ENCODE results near the gene BTF3. TPM values are rescaled to one million over a fixed set of nuclear protein-coding genes. Genes with fewer than 3 reads are reported as not detected.
"Not testable (repeated sequence)": the region's sequence is repeated elsewhere in the genome, so short reads cannot be mapped to it uniquely, and the experiment has no call there.

BTF3 gene
- total RNA-seq, 2 experiments from 2014 or later: 1,100 to 1,123 TPM

DNA sequence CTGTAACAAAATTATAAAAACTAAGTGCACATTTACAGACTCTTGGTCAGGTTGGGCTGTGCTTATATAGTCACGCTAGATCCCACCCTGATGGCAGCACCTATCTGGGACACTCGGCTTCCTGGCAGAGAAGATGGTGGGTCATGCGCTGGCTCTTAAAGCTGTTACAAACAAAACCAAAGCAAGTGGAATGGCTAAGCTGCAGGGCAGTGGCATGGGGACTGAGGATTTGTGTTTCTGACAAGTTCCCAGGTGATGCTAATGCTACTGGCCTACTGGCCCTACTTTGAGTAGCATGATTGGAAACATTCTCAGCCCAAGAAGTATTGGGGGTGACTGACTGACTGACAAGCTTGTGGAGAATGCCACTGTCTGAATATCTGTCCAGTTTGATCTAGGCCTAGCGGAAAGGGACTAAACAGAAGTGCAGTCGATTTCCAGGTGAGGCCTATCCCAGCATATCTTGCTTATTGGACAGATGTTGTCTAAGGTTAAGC is 8.3 kb downstream of the BTF3 start:
- no peaks in the 10 kb centered on the region for H3K9me3 Mint-ChIP-seq
- intact Hi-C loops (cut with micrococcal nuclease): no loop called here
- DNase-seq: no peak
- no peak overlapping the region for H3K27ac Mint-ChIP-seq
- CTCF ChIA-PET: interaction anchor here (1.8 kb wide), 1 partner anchor 30 kb away, joined by 5 read pairs; no protein-coding TSS in a partner anchor
- H3K36me3 Mint-ChIP-seq (ENCODE audit: low read depth): peaks cover 26% of the 10 kb centered on the region
- H3K27me3 Mint-ChIP-seq (ENCODE audit: low read depth): no peaks in the 10 kb centered on the region
- no peak overlapping the region for H3K4me3 Mint-ChIP-seq
- H3K4me1 Mint-ChIP-seq (ENCODE audit: low read depth): peaks cover 15% of the 10 kb centered on the region

DNA sequence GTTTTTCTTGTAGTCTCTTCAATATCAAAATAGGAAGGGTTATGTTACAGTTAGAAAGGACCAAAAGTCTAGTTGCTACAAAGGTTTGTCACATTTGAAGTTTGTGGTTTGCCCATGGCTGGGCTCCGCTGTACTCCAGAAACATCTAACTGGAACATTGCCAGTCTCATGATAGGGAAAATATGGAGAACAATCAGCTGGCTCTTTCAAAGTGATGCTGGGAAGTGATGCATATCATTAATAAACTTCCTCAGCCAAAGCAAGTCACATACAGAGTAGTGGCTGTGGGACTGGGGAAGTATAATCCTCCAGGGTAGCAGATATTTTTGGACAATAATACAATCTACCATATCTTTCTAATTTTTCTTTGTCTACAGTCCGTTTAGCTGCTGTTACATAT is 8.8 kb downstream of the BTF3 start:
- Mint-ChIP-seq H3K27ac (no peak overlapping the region), H3K9me3 (no peaks in the 10 kb centered on the region), H3K27me3 (ENCODE audit: low read depth) (no peaks in the 10 kb centered on the region), H3K4me3 (no peak overlapping the region), H3K4me1 (ENCODE audit: low read depth) (peaks cover 14% of the 10 kb centered on the region), H3K36me3 (ENCODE audit: low read depth) (peaks cover 26% of the 10 kb centered on the region)
- CTCF ChIA-PET: interaction anchor here (0.8 to 1.8 kb wide), 3 partner anchors 8 to 30 kb away, joined by 3 to 5 read pairs (median 4); no protein-coding TSS in a partner anchor
- intact Hi-C loops (cut with micrococcal nuclease): no loop called here
- no peak for DNase-seq

DNA sequence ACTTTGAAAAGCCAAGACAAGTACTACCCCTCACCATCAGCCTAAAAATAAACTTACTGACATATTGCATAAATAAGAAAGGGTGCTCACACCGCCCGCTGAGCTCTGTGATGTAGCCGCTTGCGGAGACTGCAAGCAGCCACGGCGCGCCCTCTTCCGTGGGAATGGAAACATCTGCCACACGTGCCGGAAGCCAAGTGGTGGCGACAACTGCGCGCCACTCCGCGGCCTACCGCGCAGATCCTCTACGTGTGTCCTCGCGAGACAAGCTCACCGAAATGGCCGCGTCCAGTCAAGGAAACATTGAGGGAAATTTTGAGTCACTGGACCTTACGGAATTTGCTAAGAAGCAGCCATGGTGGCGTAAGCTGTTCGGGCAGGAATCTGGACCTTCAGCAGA is 10.3 kb downstream of the BTF3 start:
- CTCF ChIA-PET: interaction anchor here (1.3 to 1.8 kb wide), 2 partner anchors 11 to 28 kb away, joined by 4 to 5 read pairs; no protein-coding TSS in a partner anchor
- intact Hi-C loops (cut with micrococcal nuclease); H3K27ac Mint-ChIP-seq; H3K4me1 Mint-ChIP-seq (ENCODE audit: low read depth); H3K4me3 Mint-ChIP-seq; H3K27me3 Mint-ChIP-seq (ENCODE audit: low read depth); DNase-seq; H3K9me3 Mint-ChIP-seq: not testable (repeated sequence)
- H3K36me3 Mint-ChIP-seq (ENCODE audit: low read depth): peaks cover 14% of the 10 kb centered on the region

DNA sequence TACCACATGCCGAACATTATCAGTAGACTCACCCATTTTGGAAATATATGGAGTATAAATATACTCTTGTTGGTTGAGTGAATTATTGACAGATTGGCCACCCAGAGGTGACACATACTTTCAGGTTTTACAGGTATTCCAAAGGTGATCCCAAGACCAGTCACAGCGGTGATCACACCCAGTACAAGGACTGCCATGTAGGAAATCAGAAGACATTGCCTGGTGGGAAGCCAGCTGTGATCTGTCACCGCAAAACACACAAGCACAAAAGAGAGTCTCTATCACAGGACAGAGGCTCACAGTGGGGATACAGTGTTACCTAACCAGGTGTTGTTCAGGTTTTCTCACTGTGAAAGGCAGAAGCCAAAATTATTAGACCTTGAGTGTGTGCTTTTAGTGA is 15.8 kb downstream of the BTF3 start:
- CTCF ChIA-PET: interaction anchor here (1.6 kb wide), 1 partner anchor 23 kb away, joined by 5 read pairs; no protein-coding TSS in a partner anchor
- intact Hi-C loops (cut with micrococcal nuclease): no loop called here
- no peak overlapping the region for H3K4me3 Mint-ChIP-seq
- no peak overlapping the region for H3K27ac Mint-ChIP-seq
- H3K27me3 Mint-ChIP-seq (ENCODE audit: low read depth): no peaks in the 10 kb centered on the region
- no peak for DNase-seq
- H3K4me1 Mint-ChIP-seq (ENCODE audit: low read depth): no peaks in the 10 kb centered on the region
- no peaks in the 10 kb centered on the region for H3K9me3 Mint-ChIP-seq
- peaks cover 2% of the 10 kb centered on the region for H3K36me3 Mint-ChIP-seq (ENCODE audit: low read depth)

DNA sequence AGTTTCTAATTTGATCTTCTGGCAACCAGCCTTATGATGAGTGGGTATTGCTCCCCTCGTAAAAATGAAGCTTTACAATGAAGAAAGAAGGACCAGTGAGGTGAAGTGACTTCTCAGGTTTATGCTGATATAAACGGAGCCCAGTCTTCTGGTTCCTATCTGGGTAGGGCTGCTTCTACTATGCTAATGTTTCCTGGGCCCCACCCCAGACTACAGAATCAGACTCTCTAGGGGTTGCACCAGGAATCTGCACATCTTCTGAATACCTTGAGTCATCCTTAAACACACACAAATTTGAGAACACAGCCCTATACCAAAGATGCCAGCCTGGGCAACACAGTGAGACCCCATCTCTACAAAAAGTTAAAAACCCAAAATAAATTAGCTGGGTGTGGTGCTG is 16.2 kb downstream of the BTF3 start:
- no peaks in the 10 kb centered on the region for H3K4me1 Mint-ChIP-seq (ENCODE audit: low read depth)
- H3K4me3 Mint-ChIP-seq: no peak overlapping the region
- H3K27ac Mint-ChIP-seq: no peak overlapping the region
- CTCF ChIA-PET: no interaction called here
- H3K27me3 Mint-ChIP-seq (ENCODE audit: low read depth): no peaks in the 10 kb centered on the region
- intact Hi-C loops (cut with micrococcal nuclease): no loop called here
- H3K9me3 Mint-ChIP-seq: no peaks in the 10 kb centered on the region
- H3K36me3 Mint-ChIP-seq (ENCODE audit: low read depth): peaks cover 2% of the 10 kb centered on the region
- DNase-seq: no peak

DNA sequence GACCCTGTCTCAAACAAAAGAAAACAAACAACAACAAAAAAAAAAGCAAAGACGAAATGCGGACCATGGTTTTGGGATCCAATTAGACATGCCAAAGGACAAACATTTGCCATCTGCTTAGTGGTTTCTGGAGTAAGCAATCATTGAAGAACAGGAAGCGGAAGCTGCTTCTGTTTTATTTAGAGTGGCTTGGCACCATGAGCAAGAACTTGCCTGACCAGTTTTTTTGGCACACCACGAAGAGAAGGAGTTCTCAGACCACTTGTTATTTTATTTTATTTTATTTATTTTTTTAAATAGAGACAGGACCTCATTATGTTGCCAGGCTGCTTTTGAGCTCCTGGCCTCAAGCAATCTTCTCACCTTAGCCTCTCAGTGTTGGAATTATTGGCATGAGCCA is 17.0 kb downstream of the BTF3 start:
- peaks cover 2% of the 10 kb centered on the region for H3K36me3 Mint-ChIP-seq (ENCODE audit: low read depth)
- intact Hi-C loops (cut with micrococcal nuclease): no loop called here
- H3K27me3 Mint-ChIP-seq (ENCODE audit: low read depth): no peaks in the 10 kb centered on the region
- no peaks in the 10 kb centered on the region for H3K9me3 Mint-ChIP-seq
- no peak overlapping the region for H3K4me3 Mint-ChIP-seq
- peaks cover 2% of the 10 kb centered on the region for H3K4me1 Mint-ChIP-seq (ENCODE audit: low read depth)
- CTCF ChIA-PET: interaction anchor here (1.0 kb wide), 2 partner anchors 11 to 76 kb away, joined by 3 read pairs; no protein-coding TSS in a partner anchor
- no peak overlapping the region for H3K27ac Mint-ChIP-seq
- no peak for DNase-seq

DNA sequence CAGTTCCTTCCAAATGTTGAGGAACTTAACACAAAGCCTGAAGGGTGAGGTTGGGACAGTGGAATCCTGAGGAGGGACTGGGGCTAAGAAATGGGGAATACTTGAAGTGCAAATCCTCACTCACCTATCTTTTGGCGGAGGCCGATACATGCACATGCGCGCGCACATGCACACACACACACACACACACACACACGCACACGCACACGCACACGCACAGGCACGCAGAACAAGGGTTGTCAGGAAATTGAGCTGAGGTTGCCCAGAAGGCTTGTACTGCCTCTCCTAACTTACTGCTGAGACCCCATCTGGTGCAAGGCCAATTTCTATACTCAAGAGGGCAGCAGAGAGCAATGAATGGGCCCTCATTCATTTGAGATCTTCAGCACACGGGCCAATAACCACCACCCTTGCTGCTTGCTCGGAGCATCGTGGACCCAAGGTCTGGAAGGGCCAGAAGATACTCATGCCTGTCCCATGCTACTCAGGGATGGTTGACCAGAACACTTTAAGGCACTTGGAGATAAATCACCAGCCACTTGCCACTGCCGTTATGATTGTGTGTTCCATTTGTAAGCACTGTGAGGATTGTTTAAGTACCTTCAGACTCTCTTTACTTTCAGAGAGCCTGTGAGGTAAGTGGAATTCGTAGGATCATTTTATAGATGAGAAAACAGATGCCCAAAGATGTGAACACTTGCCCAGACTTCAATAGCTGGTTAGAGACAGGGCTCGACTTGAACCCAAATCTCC is 21.5 kb downstream of the BTF3 start:
- H3K9me3 Mint-ChIP-seq: no peaks in the 10 kb centered on the region

DNA sequence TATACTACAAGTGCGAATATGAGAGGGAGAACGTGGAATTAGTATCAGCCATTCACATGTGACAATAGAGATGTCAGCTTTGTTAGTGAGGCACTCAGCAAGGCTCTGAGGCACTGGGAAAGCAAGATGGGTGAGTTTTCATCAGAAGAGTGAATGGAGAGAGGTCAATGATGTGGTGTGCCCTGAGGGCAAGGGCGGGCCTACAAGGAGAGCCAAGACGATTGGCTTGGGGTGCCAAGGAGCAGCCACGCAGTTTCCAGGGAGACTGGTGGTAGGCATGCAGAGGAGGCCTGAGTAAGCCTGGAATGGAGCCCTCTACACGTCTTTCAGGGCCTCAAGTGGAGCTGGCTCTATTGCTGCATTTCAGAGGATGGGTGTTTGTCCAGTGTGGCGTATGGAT is 24.7 kb downstream of the BTF3 start:
- peaks cover 2% of the 10 kb centered on the region for H3K27me3 Mint-ChIP-seq (ENCODE audit: low read depth)
- intact Hi-C loops (cut with micrococcal nuclease): no loop called here
- no peak for DNase-seq
- H3K4me3 Mint-ChIP-seq: no peak overlapping the region
- CTCF ChIA-PET: interaction anchor here (0.6 to 9.3 kb wide), 4 partner anchors 13 to 68 kb away, joined by 3 to 105 read pairs (median 5); no protein-coding TSS in a partner anchor
- H3K27ac Mint-ChIP-seq: no peak overlapping the region
- H3K36me3 Mint-ChIP-seq (ENCODE audit: low read depth): no peaks in the 10 kb centered on the region
- peaks cover 2% of the 10 kb centered on the region for H3K4me1 Mint-ChIP-seq (ENCODE audit: low read depth)
- no peaks in the 10 kb centered on the region for H3K9me3 Mint-ChIP-seq

More for the DNA sequence above, 21.5 kb downstream of the BTF3 start:
- Mint-ChIP-seq H3K4me3 (no peak overlapping the region), H3K27me3 (ENCODE audit: low read depth) (no peaks in the 10 kb centered on the region), H3K27ac (no peak overlapping the region), H3K4me1 (ENCODE audit: low read depth) (peaks cover 2% of the 10 kb centered on the region), H3K36me3 (ENCODE audit: low read depth) (no peaks in the 10 kb centered on the region)
- DNase-seq: peak; percentile 82
- CTCF ChIA-PET: interaction anchor here (1.0 to 9.3 kb wide), 8 partner anchors 11 to 273 kb away, joined by 3 to 105 read pairs (median 4); no protein-coding TSS in a partner anchor
- intact Hi-C loops (cut with micrococcal nuclease): loop anchor here (1.0 kb wide), 4 partner anchors 17 to 273 kb away; partner anchors contain the start of genes ANKRA2 and UTP15

DNA sequence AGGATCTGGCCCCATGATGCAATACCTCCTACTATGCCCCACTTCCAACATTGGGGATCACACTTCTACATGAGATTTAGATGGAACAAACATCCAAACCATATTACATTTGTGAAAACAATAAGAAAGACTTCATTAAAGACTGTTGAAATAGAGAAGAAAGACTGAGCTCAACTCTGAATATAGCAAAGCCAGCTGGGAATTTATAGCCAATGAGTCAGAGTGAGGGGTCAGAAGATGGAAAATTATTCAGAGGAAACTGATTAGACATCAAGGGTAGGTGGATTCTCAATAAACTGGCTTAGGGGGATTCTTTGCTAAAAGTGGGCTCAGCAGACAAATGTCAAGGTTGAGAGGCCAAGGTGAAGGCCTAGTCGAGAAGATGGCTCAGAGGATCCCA is 25.6 kb downstream of the BTF3 start:
- no peak overlapping the region for H3K27ac Mint-ChIP-seq
- H3K27me3 Mint-ChIP-seq (ENCODE audit: low read depth): peaks cover 2% of the 10 kb centered on the region
- intact Hi-C loops (cut with micrococcal nuclease): no loop called here
- no peak overlapping the region for H3K4me3 Mint-ChIP-seq
- no peaks in the 10 kb centered on the region for H3K36me3 Mint-ChIP-seq (ENCODE audit: low read depth)
- H3K9me3 Mint-ChIP-seq: no peaks in the 10 kb centered on the region
- CTCF ChIA-PET: interaction anchor here (9.3 kb wide), 1 partner anchor 13 kb away, joined by 105 read pairs; no protein-coding TSS in a partner anchor
- H3K4me1 Mint-ChIP-seq (ENCODE audit: low read depth): peaks cover 2% of the 10 kb centered on the region
- DNase-seq: no peak

DNA sequence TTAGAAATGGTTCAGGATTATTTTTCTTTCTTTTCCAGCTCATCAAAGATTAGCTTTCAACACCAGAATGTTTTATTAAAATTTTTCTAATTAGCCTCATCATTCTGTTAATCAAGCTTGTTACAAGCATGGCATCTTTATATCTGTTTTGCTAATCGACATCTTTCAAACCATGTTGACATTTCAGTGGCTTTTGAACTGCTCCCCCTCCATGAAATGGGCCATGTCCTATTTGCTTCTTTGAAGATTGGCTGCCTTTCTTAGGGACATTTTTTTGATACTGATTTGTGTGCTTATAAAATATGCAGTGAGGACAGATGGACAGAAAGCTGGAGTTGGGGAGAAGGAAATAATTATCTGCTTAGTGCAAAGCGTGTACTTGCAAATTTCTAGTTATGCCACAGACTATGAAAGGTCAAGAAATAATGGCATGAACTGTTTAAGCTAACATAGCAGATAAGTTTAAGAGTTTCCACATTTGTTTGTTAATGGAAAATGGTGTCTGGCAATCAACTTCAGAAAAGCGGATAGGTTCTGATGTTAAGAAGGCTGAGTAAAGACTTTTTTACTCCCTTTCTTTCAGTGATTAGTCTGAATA is 27.5 kb downstream of the BTF3 start:
- intact Hi-C loops (cut with micrococcal nuclease): no loop called here
- CTCF ChIA-PET: interaction anchor here (0.7 to 4.1 kb wide), 4 partner anchors 7 to 33 kb away, joined by 3 to 20 read pairs (median 3); no protein-coding TSS in a partner anchor
- no peak for DNase-seq
- Mint-ChIP-seq H3K27ac (no peak overlapping the region), H3K4me1 (ENCODE audit: low read depth) (no peaks in the 10 kb centered on the region), H3K9me3 (no peaks in the 10 kb centered on the region), H3K27me3 (ENCODE audit: low read depth) (peaks cover 4% of the 10 kb centered on the region), H3K36me3 (ENCODE audit: low read depth) (no peaks in the 10 kb centered on the region), H3K4me3 (no peak overlapping the region)

DNA sequence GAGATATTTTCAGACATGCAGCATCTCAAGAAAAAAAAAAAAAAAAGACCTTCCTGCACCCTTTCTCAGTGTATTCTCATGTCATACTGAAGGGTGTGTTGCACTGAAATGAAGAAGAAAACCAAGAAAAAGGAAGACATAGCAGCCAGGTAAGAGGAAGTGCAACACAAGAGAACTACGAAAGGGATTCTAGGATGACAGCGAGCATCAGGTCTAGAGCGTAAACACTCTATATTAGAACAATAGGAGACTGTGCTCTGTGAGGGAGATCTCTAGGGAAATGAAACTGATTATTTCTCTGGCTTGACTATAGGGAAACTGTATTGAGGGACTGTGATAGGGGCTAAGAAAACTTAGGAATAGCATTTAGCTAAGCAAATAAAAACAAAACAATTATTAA is 30.0 kb downstream of the BTF3 start:
- CTCF ChIA-PET: interaction anchor here (4.1 kb wide), 1 partner anchor 8 kb away, joined by 20 read pairs; no protein-coding TSS in a partner anchor
- intact Hi-C loops (cut with micrococcal nuclease): no loop called here
- DNase-seq: no peak
- H3K4me3 Mint-ChIP-seq: no peak overlapping the region
- no peak overlapping the region for H3K27ac Mint-ChIP-seq
- H3K36me3 Mint-ChIP-seq (ENCODE audit: low read depth): no peaks in the 10 kb centered on the region
- H3K4me1 Mint-ChIP-seq (ENCODE audit: low read depth): no peaks in the 10 kb centered on the region
- no peaks in the 10 kb centered on the region for H3K9me3 Mint-ChIP-seq
- H3K27me3 Mint-ChIP-seq (ENCODE audit: low read depth): peaks cover 16% of the 10 kb centered on the region

DNA sequence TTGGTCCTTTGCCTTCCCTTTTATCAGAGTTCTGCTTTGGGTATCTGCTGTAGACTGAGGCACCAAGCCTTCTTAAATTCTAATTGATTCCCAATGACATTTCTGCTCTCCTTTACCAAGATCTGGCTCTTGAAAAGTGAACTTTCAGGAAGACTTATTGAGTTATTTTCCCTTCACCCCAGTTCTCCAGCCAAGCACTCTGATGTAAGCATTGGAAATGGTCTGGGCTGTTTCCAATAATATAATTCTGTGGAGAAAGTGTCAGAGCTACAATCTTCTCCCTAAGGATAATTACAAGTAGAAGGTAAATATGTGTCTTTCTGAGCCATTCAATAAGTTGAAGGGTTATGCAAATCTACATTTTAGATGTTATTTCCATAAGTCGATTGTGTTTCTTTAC is 30.8 kb downstream of the BTF3 start:
- Mint-ChIP-seq H3K9me3 (no peaks in the 10 kb centered on the region), H3K4me3 (no peak overlapping the region), H3K4me1 (ENCODE audit: low read depth) (no peaks in the 10 kb centered on the region), H3K27me3 (ENCODE audit: low read depth) (peaks cover 17% of the 10 kb centered on the region), H3K36me3 (ENCODE audit: low read depth) (no peaks in the 10 kb centered on the region), H3K27ac (no peak overlapping the region)
- DNase-seq: no peak
- intact Hi-C loops (cut with micrococcal nuclease): no loop called here
- CTCF ChIA-PET: interaction anchor here (4.1 kb wide), 1 partner anchor 7 kb away, joined by 20 read pairs; no protein-coding TSS in a partner anchor
